Liver (tissue), 9 donors: ENCODE measurements around the gene ABCA12. TPM values are rescaled to one million over a fixed set of nuclear protein-coding genes. Genes with fewer than 3 reads are reported as not detected.

Experiments
- DNase-seq: peaks from one replicate; pipeline ENCODE4 v3.0.0-alpha.2; 2017; ENCODE audit warnings: low spot score
- H3K27ac ChIP-seq, 2 donors: one replicate each; pipeline ENCODE4 v1.7.0; 2013; ENCODE audit warnings: inconsistent platforms in 2 of 2, low read length in 2 of 2, control low read depth in 1 of 2, low read depth in 1 of 2, mild to moderate bottlenecking in 1 of 2
- H3K27me3 ChIP-seq, 4 donors: one replicate each; pipeline versions ENCODE4 v1.6.1 to v1.7.0; 2013; ENCODE audit warnings: low read length in 3 of 4, inconsistent platforms in 1 of 4, mild to moderate bottlenecking in 1 of 4, moderate library complexity in 1 of 4; ENCODE audit not compliant: control insufficient read depth in 4 of 4, insufficient read depth in 4 of 4
- H3K36me3 ChIP-seq, 4 donors: one replicate each; pipeline versions ENCODE4 v1.6.1 to v1.7.0; 2013; ENCODE audit warnings: low read length in 3 of 4, mild to moderate bottlenecking in 3 of 4, low read depth in 1 of 4, moderate library complexity in 1 of 4; ENCODE audit not compliant: control insufficient read depth in 4 of 4, insufficient read depth in 3 of 4
- H3K4me1 ChIP-seq, 4 donors: one replicate each; pipeline versions ENCODE4 v1.6.1 to v1.7.0; 2013; ENCODE audit warnings: low read length in 3 of 4, mild to moderate bottlenecking in 3 of 4, moderate library complexity in 1 of 4; ENCODE audit not compliant: control insufficient read depth in 4 of 4, insufficient read depth in 4 of 4
- H3K4me3 ChIP-seq, 3 donors: one replicate each; pipeline versions ENCODE4 v1.6.1 to v1.7.0; 2013; ENCODE audit warnings: low read length in 3 of 3, control low read depth in 1 of 3, low read depth in 1 of 3, mild to moderate bottlenecking in 1 of 3
- H3K9ac ChIP-seq, 2 donors: one replicate each; pipeline ENCODE4 v1.7.0; 2013; ENCODE audit warnings: low read length in 2 of 2, mild to moderate bottlenecking in 2 of 2, moderate library complexity in 2 of 2, control low read depth in 1 of 2, low read depth in 1 of 2
- H3K9me3 ChIP-seq, 4 donors: one replicate each; pipeline versions ENCODE4 v1.6.1 to v1.7.0; 2013; ENCODE audit warnings: low read length in 3 of 4; ENCODE audit not compliant: control insufficient read depth in 4 of 4
- EGR1 ChIP-seq, 2 donors: IDR thresholded peaks; 2 replicates each; pipeline ENCODE4 v1.6.1; 2016 to 2018; ENCODE audit warnings: antibody characterized with exemption in 2 of 2, low read depth in 2 of 2
- FOXA1 ChIP-seq: IDR thresholded peaks from 2 replicates; pipeline ENCODE4 v1.6.1; 2016; ENCODE audit warnings: antibody characterized with exemption
- FOXA2 ChIP-seq: IDR thresholded peaks from 2 replicates; pipeline ENCODE4 v1.6.1; 2016; ENCODE audit warnings: antibody characterized with exemption
- GABPA ChIP-seq, 2 donors: IDR thresholded peaks in 1 of 2; conservative IDR thresholded peaks in 1 of 2; 2 replicates each; pipeline ENCODE4 v1.6.1; 2016; ENCODE audit warnings: antibody characterized with exemption in 2 of 2, mild to moderate bottlenecking in 1 of 2, moderate library complexity in 1 of 2
- HNF4A ChIP-seq, 2 donors: conservative IDR thresholded peaks; 2 replicates each; pipeline ENCODE4 v1.6.1; 2016; ENCODE audit warnings: antibody characterized with exemption in 2 of 2, mild to moderate bottlenecking in 2 of 2
- HNF4G ChIP-seq: IDR thresholded peaks from 2 replicates; pipeline ENCODE4 v1.6.1; 2016; ENCODE audit warnings: antibody characterized with exemption
- JUND ChIP-seq, 2 donors: IDR thresholded peaks; 2 replicates each; pipeline ENCODE4 v1.6.1; 2016; ENCODE audit warnings: antibody characterized with exemption in 2 of 2
- NR2F2 ChIP-seq: IDR thresholded peaks from 2 replicates; pipeline ENCODE4 v1.6.1; 2016; ENCODE audit warnings: antibody characterized with exemption
- RAD21 ChIP-seq, 2 donors: IDR thresholded peaks; 2 replicates each; pipeline ENCODE4 v1.6.1; 2016; ENCODE audit warnings: antibody characterized with exemption in 2 of 2, mild to moderate bottlenecking in 2 of 2
- RXRA ChIP-seq, 2 donors: IDR thresholded peaks; 2 replicates each; pipeline ENCODE4 v1.6.1; 2017 to 2018; ENCODE audit warnings: antibody characterized with exemption in 2 of 2, mild to moderate bottlenecking in 1 of 2
- SP1 ChIP-seq: IDR thresholded peaks from 2 replicates; pipeline ENCODE4 v1.6.1; 2018; ENCODE audit warnings: antibody characterized with exemption, mild to moderate bottlenecking
- TAF1 ChIP-seq: conservative IDR thresholded peaks from 2 replicates; pipeline ENCODE4 v1.6.1; 2016; ENCODE audit warnings: antibody characterized with exemption, mild to moderate bottlenecking
- YY1 ChIP-seq: IDR thresholded peaks from 2 replicates; pipeline ENCODE4 v1.6.1; 2016; ENCODE audit warnings: antibody characterized with exemption, mild to moderate bottlenecking
- WGBS: extraction: QIAGEN DNeasy Blood & Tissue Kit; methylation state at CpG from one replicate; pipeline ENCODE4 v1.1.7; 2013; 5-methylcytosine and 5-hydroxymethylcytosine counted together
- polyA plus RNA-seq, 2 donors: library from polyadenylated mRNA; stranded (reverse) in 1 of 2; unstranded in 1 of 2; fragments of 200-250 nt in 1 of 2; fragments of >200 nt in 1 of 2; fragmentation: Nextera tagmentation in 1 of 2; extraction: Ambion mirVana in 1 of 2; gene quantifications; one replicate each; pipeline versions ENCODE4 v1.2.1 to v1.2.3, GENCODE V29; 2013 to 2015
- total RNA-seq, 2 donors: library from RNA; depleted of rRNA; stranded (reverse); fragments of >200 nt; gene quantifications; one replicate each; pipeline ENCODE4 v1.2.3, GENCODE V29; 2014
- TF ChIP-seq, protein P1 (sequence below): IDR thresholded peaks from 2 replicates; pipeline ENCODE4 v1.6.1; 2016; ENCODE audit warnings: antibody characterized with exemption
- TF ChIP-seq, protein P2 (sequence below): IDR thresholded peaks from 2 replicates; pipeline ENCODE4 v1.6.1; 2016; ENCODE audit warnings: antibody characterized with exemption
- TF ChIP-seq, protein P3 (sequence below): IDR thresholded peaks from 2 replicates; pipeline ENCODE4 v1.6.1; 2016; ENCODE audit warnings: antibody characterized with exemption
- TF ChIP-seq, protein P4 (sequence below): IDR thresholded peaks from 2 replicates; pipeline ENCODE4 v1.6.1; 2016; ENCODE audit warnings: antibody characterized with exemption, mild to moderate bottlenecking
- TF ChIP-seq, protein P5 (sequence below): fragments of 150-350 bp; IDR thresholded peaks from 2 replicates; pipeline ENCODE4 v1.5.1; 2017; ENCODE audit warnings: improper control_type of control experiment, low read depth, low read length; ENCODE audit not compliant: missing input control
- donor health status: healthy.
- donor health status: healthy.
- donor health status: healthy.
- donor health status: healthy.
- donor health status: healthy.

ABCA12 gene
- total and polyA plus RNA-seq, 4 donors, result 0.03 TPM; not detected in 3

DNA sequence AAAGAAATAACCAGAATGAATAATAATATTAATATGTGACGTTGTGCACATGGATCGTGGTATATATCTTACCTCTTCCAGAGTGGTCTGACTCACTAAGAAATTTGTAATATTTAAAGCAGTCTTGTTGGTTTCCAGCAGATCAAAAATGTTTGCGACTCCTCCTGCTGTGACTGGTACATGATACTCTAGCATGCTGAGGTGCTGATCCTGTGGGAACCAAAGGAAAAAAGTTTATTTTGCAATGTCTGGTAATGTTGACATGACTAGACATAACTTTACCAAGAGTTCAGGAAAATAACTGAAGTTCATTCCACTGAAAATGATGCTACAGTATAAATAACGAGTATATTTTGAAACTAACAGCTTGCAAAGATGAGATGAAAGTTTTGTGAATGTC lies 204.4 kb downstream of the ABCA12 start:
- Histone ChIP-seq H3K4me3 (no peak overlapping the region), H3K9me3 (no peaks in the 10 kb centered on the region), H3K4me1 (no peaks in the 10 kb centered on the region), H3K36me3 (no peaks in the 10 kb centered on the region), H3K9ac (no peak overlapping the region), H3K27me3 (no peaks in the 10 kb centered on the region), H3K27ac (no peak overlapping the region)
- DNase-seq, result no peak
- TF ChIP-seq JUND (IDR thresholded peaks at IDR 0.05) (no peak), HNF4G (no peak), HNF4A (conservative IDR thresholded peaks at IDR 0.05) (no peak), SP1 (no peak), FOXA2 (no peak), EGR1 (IDR thresholded peaks at IDR 0.05; ENCODE audit: low read depth in 2 of 2) (no peak), TAF1 (no peak), GABPA (IDR thresholded peaks at IDR 0.05 in 1 of 2, conservative IDR thresholded peaks at IDR 0.05 in 1 of 2) (no peak), RAD21 (IDR thresholded peaks at IDR 0.05) (no peak), FOXA1 (no peak), RXRA (IDR thresholded peaks at IDR 0.05) (no peak), YY1 (no peak), NR2F2 (no peak)
- TF ChIP-seq, protein P1, sequence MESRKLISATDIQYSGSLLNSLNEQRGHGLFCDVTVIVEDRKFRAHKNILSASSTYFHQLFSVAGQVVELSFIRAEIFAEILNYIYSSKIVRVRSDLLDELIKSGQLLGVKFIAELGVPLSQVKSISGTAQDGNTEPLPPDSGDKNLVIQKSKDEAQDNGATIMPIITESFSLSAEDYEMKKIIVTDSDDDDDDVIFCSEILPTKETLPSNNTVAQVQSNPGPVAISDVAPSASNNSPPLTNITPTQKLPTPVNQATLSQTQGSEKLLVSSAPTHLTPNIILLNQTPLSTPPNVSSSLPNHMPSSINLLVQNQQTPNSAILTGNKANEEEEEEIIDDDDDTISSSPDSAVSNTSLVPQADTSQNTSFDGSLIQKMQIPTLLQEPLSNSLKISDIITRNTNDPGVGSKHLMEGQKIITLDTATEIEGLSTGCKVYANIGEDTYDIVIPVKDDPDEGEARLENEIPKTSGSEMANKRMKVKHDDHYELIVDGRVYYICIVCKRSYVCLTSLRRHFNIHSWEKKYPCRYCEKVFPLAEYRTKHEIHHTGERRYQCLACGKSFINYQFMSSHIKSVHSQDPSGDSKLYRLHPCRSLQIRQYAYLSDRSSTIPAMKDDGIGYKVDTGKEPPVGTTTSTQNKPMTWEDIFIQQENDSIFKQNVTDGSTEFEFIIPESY, result no peak
- TF ChIP-seq, protein P2, sequence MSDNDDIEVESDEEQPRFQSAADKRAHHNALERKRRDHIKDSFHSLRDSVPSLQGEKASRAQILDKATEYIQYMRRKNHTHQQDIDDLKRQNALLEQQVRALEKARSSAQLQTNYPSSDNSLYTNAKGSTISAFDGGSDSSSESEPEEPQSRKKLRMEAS, result no peak
- TF ChIP-seq, protein P3, sequence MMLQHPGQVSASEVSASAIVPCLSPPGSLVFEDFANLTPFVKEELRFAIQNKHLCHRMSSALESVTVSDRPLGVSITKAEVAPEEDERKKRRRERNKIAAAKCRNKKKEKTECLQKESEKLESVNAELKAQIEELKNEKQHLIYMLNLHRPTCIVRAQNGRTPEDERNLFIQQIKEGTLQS, result no peak
- TF ChIP-seq, protein P4, sequence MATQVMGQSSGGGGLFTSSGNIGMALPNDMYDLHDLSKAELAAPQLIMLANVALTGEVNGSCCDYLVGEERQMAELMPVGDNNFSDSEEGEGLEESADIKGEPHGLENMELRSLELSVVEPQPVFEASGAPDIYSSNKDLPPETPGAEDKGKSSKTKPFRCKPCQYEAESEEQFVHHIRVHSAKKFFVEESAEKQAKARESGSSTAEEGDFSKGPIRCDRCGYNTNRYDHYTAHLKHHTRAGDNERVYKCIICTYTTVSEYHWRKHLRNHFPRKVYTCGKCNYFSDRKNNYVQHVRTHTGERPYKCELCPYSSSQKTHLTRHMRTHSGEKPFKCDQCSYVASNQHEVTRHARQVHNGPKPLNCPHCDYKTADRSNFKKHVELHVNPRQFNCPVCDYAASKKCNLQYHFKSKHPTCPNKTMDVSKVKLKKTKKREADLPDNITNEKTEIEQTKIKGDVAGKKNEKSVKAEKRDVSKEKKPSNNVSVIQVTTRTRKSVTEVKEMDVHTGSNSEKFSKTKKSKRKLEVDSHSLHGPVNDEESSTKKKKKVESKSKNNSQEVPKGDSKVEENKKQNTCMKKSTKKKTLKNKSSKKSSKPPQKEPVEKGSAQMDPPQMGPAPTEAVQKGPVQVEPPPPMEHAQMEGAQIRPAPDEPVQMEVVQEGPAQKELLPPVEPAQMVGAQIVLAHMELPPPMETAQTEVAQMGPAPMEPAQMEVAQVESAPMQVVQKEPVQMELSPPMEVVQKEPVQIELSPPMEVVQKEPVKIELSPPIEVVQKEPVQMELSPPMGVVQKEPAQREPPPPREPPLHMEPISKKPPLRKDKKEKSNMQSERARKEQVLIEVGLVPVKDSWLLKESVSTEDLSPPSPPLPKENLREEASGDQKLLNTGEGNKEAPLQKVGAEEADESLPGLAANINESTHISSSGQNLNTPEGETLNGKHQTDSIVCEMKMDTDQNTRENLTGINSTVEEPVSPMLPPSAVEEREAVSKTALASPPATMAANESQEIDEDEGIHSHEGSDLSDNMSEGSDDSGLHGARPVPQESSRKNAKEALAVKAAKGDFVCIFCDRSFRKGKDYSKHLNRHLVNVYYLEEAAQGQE, result no peak
- TF ChIP-seq, protein P5, sequence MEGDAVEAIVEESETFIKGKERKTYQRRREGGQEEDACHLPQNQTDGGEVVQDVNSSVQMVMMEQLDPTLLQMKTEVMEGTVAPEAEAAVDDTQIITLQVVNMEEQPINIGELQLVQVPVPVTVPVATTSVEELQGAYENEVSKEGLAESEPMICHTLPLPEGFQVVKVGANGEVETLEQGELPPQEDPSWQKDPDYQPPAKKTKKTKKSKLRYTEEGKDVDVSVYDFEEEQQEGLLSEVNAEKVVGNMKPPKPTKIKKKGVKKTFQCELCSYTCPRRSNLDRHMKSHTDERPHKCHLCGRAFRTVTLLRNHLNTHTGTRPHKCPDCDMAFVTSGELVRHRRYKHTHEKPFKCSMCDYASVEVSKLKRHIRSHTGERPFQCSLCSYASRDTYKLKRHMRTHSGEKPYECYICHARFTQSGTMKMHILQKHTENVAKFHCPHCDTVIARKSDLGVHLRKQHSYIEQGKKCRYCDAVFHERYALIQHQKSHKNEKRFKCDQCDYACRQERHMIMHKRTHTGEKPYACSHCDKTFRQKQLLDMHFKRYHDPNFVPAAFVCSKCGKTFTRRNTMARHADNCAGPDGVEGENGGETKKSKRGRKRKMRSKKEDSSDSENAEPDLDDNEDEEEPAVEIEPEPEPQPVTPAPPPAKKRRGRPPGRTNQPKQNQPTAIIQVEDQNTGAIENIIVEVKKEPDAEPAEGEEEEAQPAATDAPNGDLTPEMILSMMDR, result no peak
- WGBS, result 92% methylated on average over 4 of the region's 4 CpGs
